ENCODE data around the gene SST.

DNA sequence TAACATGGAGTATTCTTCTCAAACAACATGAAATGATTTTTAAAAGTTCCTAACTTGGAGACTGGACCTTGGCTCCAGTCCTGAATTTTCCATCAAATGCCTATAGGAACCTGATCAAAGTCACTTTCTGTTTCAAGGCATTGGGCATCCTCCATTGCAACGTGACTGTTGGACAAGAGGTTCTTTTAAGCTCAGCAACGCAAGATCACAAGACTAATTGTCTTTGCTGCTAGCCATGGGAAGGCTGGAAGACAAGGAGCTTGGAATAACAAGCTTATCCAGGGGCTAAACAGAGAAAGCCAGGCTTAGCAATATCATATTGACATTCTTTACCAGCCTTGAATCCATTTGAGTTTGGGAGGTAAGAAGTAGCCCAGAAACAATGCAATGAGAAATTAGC lies 48.3 kb downstream of the SST start:
- TF ChIP-seq, protein P1, sequence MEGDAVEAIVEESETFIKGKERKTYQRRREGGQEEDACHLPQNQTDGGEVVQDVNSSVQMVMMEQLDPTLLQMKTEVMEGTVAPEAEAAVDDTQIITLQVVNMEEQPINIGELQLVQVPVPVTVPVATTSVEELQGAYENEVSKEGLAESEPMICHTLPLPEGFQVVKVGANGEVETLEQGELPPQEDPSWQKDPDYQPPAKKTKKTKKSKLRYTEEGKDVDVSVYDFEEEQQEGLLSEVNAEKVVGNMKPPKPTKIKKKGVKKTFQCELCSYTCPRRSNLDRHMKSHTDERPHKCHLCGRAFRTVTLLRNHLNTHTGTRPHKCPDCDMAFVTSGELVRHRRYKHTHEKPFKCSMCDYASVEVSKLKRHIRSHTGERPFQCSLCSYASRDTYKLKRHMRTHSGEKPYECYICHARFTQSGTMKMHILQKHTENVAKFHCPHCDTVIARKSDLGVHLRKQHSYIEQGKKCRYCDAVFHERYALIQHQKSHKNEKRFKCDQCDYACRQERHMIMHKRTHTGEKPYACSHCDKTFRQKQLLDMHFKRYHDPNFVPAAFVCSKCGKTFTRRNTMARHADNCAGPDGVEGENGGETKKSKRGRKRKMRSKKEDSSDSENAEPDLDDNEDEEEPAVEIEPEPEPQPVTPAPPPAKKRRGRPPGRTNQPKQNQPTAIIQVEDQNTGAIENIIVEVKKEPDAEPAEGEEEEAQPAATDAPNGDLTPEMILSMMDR (IDR thresholded peaks at IDR 0.05), result no peak
- TF ChIP-seq POLR2A (IDR thresholded peaks at IDR 0.05), result no peak
